DND-41 (cell line): ENCODE data around the gene DCUN1D1.

Source experiments
- ATAC-seq: fragments of 200-7000 bp; cut with Tn5 transposase; 3 replicates; pipeline ENCODE4 v1.9.1; 2021; ENCODE audit warnings: low read depth; ENCODE audit not compliant: insufficient read depth
- DNase-seq: peaks from one replicate; pipeline ENCODE4 v3.0.0-alpha.2; 2020
- H2AFZ ChIP-seq: 2 replicates; pipeline ENCODE4 v1.6.0; 2012; ENCODE audit warnings: low read depth, low read length
- H3K27ac ChIP-seq: 2 replicates; pipeline ENCODE4 v1.5.1; 2012; ENCODE audit warnings: low read length, inconsistent platforms
- H3K27me3 ChIP-seq: fragments of 200-600 bp; sonication (generic); 2 replicates; pipeline ENCODE4 v1.6.0; 2012; ENCODE audit warnings: low read length, mild to moderate bottlenecking, inconsistent platforms; ENCODE audit not compliant: insufficient read depth, poor library complexity
- H3K36me3 ChIP-seq: 2 replicates; pipeline ENCODE4 v1.5.1; 2012; ENCODE audit warnings: low read length, inconsistent platforms; ENCODE audit not compliant: insufficient read depth
- H3K4me1 ChIP-seq: 2 replicates; pipeline ENCODE4 v1.5.1; 2012; ENCODE audit warnings: mild to moderate bottlenecking, low read length; ENCODE audit not compliant: insufficient read depth
- H3K4me2 ChIP-seq: 2 replicates; pipeline ENCODE4 v1.6.0; 2012; ENCODE audit warnings: mild to moderate bottlenecking, moderate library complexity, low read length, inconsistent platforms; ENCODE audit not compliant: insufficient read depth
- H3K4me3 ChIP-seq, 2 experiments: fragments of 200-600 bp in 1 of 2; shearing (Covaris generic) in 1 of 2; 2 replicates each; pipeline ENCODE4 v1.5.1; 2012 to 2016; ENCODE audit warnings: inconsistent platforms in 2 of 2, low read length in 2 of 2, mild to moderate bottlenecking in 2 of 2, low read depth in 1 of 2, moderate library complexity in 1 of 2
- H3K79me2 ChIP-seq: 2 replicates; pipeline ENCODE4 v1.6.0; 2012; ENCODE audit warnings: low read length, inconsistent platforms; ENCODE audit not compliant: insufficient read depth
- H3K9ac ChIP-seq: 2 replicates; pipeline ENCODE4 v1.6.0; 2012; ENCODE audit warnings: low read depth, mild to moderate bottlenecking, inconsistent platforms, low read length, moderate library complexity
- H3K9me3 ChIP-seq: 2 replicates; pipeline ENCODE4 v1.5.1; 2012; ENCODE audit warnings: low read length, moderate library complexity, mild to moderate bottlenecking, inconsistent platforms; ENCODE audit not compliant: insufficient read depth, severe bottlenecking
- H4K20me1 ChIP-seq: 2 replicates; pipeline ENCODE4 v1.6.0; 2012; ENCODE audit warnings: low read length; ENCODE audit not compliant: insufficient read depth
- EZH2 ChIP-seq: IDR thresholded peaks from 3 replicates; pipeline ENCODE4 v1.6.1; 2012; ENCODE audit warnings: borderline replicate concordance, low read depth, mild to moderate bottlenecking, moderate library complexity, low read length, inconsistent platforms; ENCODE audit not compliant: severe bottlenecking
- TF ChIP-seq, protein P1 (sequence below): IDR thresholded peaks from 2 replicates; pipeline ENCODE4 v1.5.1; 2012; ENCODE audit warnings: borderline replicate concordance, low read length, moderate library complexity, mild to moderate bottlenecking; ENCODE audit not compliant: poor library complexity, severe bottlenecking; ENCODE audit errors: extremely low read depth

Gene DCUN1D1

DNA sequence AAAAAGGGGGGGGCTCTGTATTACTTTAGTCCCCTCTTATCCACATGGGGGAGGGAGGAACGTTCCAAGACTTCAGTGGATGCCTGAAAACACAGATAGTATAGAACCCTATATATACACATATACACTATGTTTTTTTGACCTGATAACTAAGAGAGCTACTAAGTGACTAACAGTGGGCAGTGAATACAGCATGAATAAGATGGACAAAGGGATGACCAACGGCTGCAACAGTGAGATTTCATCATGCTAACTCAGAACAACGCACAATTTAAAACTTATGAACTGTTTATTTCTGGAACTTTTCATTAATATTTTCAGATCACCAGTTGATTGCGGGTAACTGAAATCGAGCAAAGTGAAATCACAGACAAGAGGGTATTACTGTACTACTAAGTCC, 7.3 kb downstream of the DCUN1D1 start:
- Histone ChIP-seq H2AFZ (no peak overlapping the region), H3K27ac (no peak overlapping the region), H3K4me1 (peaks cover 41% of the 10 kb centered on the region), H4K20me1 (peaks cover 56% of the 10 kb centered on the region), H3K9ac (no peak overlapping the region), H3K9me3 (no peaks in the 10 kb centered on the region), H3K36me3 (no peaks in the 10 kb centered on the region), H3K4me2 (no peak overlapping the region), H3K79me2 (peaks cover 99% of the 10 kb centered on the region), H3K27me3 (no peaks in the 10 kb centered on the region), H3K4me3 (no peak overlapping the region)
- no peak for TF ChIP-seq EZH2
- TF ChIP-seq, protein P1, sequence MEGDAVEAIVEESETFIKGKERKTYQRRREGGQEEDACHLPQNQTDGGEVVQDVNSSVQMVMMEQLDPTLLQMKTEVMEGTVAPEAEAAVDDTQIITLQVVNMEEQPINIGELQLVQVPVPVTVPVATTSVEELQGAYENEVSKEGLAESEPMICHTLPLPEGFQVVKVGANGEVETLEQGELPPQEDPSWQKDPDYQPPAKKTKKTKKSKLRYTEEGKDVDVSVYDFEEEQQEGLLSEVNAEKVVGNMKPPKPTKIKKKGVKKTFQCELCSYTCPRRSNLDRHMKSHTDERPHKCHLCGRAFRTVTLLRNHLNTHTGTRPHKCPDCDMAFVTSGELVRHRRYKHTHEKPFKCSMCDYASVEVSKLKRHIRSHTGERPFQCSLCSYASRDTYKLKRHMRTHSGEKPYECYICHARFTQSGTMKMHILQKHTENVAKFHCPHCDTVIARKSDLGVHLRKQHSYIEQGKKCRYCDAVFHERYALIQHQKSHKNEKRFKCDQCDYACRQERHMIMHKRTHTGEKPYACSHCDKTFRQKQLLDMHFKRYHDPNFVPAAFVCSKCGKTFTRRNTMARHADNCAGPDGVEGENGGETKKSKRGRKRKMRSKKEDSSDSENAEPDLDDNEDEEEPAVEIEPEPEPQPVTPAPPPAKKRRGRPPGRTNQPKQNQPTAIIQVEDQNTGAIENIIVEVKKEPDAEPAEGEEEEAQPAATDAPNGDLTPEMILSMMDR: no peak
- DNase-seq (no peak), ATAC-seq (no peak)

DNA sequence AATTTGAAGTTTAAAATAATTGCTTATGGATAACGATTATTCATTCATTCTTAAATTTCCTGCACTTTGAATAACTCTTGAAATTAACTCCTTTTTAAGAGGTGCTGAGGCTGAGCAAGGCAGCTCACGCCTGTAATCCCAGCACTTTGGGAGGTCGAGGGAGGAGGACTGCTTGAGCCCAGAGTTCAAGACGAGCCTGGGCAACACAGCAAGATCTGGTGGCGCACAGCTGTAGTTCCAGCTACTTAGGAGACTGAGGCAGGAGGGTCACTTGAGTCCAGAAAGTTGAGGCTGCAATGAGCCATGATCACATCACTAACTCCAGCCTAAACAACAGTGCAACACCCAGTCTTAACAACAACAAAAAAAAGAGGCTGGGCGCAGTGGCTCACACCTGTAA, 8.0 kb downstream of the DCUN1D1 start:
- Histone ChIP-seq H3K9ac (no peak overlapping the region), H3K4me3 (no peak overlapping the region), H3K36me3 (no peaks in the 10 kb centered on the region), H3K9me3 (no peaks in the 10 kb centered on the region), H4K20me1 (peaks cover 60% of the 10 kb centered on the region), H2AFZ (no peak overlapping the region), H3K79me2 (peaks cover 99% of the 10 kb centered on the region), H3K4me1 (peaks cover 43% of the 10 kb centered on the region), H3K4me2 (no peak overlapping the region), H3K27me3 (no peaks in the 10 kb centered on the region), H3K27ac (no peak overlapping the region)
- TF ChIP-seq, protein P1: no peak
- no peak for TF ChIP-seq EZH2
- DNase-seq (no peak), ATAC-seq (no peak)

GRCh38 chr3:182971637-182972036, 8.7 kb downstream of the DCUN1D1 start:
- ATAC-seq: no peak

More at GRCh38 chr3:182971637-182972036, 8.7 kb downstream of the DCUN1D1 start:
- peaks cover 99% of the 10 kb centered on the region for H3K79me2 ChIP-seq
- no peak overlapping the region for H3K4me3 ChIP-seq
- no peaks in the 10 kb centered on the region for H3K9me3 ChIP-seq
- no peak for DNase-seq
- TF ChIP-seq EZH2: no peak
- TF ChIP-seq, protein P1: no peak
- no peak overlapping the region for H3K4me2 ChIP-seq
- H3K27ac ChIP-seq: no peak overlapping the region
- no peaks in the 10 kb centered on the region for H3K36me3 ChIP-seq
- H3K9ac ChIP-seq: no peak overlapping the region
- H3K27me3 ChIP-seq: no peaks in the 10 kb centered on the region
- no peak overlapping the region for H2AFZ ChIP-seq
- H4K20me1 ChIP-seq: peaks cover 61% of the 10 kb centered on the region
- peaks cover 42% of the 10 kb centered on the region for H3K4me1 ChIP-seq
